Hair follicle dermal papilla cell (primary cell): ENCODE measurements around the gene TERF2IP. TPM values are rescaled to one million over a fixed set of nuclear protein-coding genes. Genes with fewer than 3 reads are reported as not detected.

Source experiments
- small RNA-seq: library from RNA; depleted of rRNA; stranded (forward); fragments of <200 nt; gene quantifications from one replicate; pipeline ENCODE3, GENCODE V24; 2012
- total RNA-seq: library from RNA; depleted of rRNA; stranded (reverse); fragments of >200 nt; gene quantifications from 2 replicates; pipeline ENCODE4 v1.2.3, GENCODE V29; 2012

Gene TERF2IP, protein sequence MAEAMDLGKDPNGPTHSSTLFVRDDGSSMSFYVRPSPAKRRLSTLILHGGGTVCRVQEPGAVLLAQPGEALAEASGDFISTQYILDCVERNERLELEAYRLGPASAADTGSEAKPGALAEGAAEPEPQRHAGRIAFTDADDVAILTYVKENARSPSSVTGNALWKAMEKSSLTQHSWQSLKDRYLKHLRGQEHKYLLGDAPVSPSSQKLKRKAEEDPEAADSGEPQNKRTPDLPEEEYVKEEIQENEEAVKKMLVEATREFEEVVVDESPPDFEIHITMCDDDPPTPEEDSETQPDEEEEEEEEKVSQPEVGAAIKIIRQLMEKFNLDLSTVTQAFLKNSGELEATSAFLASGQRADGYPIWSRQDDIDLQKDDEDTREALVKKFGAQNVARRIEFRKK
- total RNA-seq: 32.5 and 38.9 TPM in 2 replicates

DNA sequence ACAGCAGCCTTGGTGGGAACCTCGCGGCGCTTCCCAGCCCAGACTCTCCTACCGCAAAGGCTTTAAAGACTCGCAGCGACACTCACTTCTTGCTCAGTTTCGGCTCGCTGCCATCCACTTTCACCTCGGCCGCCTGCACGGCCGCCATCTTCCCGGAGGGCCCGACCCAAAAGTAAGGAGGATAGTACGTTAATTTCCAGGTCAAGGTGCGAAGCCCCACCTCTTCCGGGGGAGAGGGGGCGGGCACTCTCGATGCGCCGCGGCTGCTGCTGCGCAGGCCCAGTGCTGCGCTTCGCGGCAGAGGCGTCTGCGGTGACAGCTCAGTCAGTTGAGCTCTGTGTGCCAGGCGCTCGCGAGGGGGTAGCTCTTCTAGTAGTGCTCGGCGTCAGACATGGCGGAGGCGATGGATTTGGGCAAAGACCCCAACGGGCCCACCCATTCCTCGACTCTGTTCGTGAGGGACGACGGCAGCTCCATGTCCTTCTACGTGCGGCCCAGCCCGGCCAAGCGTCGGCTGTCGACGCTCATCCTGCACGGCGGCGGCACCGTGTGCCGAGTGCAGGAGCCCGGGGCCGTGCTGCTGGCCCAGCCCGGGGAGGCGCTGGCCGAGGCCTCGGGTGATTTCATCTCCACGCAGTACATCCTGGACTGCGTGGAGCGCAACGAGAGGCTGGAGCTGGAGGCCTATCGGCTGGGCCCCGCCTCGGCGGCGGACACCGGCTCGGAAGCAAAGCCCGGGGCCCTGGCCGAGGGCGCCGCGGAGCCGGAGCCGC, at the start of gene TERF2IP, which contains the start of gene KARS1:
TSS of gene TERF2IP (plus strand) at position 282 of the 773 bp plus-strand sequence. CDS start at position 392, 110 bp downstream.
TSS of gene KARS1 (minus strand) at position 174 of the 773 bp plus-strand sequence. CDS start at position 148, 26 bp downstream.

DNA sequence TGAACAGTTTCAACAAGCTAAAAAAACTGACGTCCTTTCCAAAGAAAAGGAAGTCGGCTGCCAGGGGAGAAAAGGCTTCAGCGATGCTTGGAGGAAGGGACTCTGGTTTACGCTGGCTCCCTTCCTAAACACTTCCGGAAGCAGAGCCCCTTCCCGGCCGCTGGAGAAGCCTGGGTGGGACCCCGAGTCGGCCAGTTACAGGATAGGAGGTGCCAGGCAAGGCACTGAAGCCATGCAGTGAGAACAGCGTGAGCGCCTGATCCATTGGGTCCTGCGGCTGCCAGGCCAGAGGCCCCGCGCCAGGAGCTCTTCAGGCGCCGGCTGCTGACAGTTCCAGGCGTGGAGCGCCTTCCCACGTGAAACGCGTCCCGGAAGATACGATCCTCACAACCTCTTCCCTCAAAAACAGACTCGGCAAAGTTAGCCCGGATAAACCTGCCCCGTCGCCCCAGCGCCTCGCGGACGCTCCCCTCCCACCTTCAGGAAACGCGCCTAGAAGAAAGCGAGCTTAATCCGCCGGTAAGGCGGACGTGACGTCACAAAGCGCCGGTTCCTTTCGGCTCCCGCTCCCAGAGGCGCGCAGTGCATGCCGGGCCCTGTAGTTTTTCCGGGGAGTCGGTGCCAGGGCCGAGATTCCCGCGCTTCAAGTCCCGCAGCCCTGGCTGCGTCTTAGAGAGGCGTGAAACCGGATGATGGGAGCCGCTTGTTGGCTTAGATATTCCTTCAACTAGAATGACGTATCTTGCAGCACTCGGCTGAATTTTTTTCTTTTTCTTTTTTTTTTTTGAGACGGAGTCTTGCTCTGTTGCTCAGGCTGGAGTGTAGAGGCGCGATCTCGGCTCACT, 24.6 kb upstream of the TERF2IP start, which contains the start of gene ADAT1:
TSS of gene ADAT1 (minus strand) at position 521 of the 845 bp plus-strand sequence. CDS start 2,482 bp downstream, outside the sequence.

DNA sequence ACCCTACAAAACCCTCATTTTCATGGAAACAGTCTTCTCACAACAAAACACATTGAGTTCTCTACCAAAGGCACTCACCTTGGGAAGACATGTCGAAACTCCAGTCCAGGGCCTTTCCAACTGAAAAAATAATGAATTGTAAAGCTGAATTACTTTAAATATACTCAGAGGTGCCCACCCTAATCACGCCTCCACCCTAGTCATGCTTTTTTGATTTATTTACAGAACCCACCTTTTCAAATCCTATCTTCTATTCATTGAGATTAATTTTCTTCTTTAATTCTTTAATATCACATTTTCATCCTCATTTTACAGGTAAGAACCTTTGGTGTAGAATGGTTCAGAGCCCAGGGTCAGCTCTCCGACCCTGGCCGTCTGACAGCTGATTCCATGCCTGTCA, 29.3 kb downstream of the TERF2IP start, which contains the start of gene CPHXL2:
TSS of gene CPHXL2 (minus strand) at position 101 of the 400 bp plus-strand sequence. CDS start at position 91, 10 bp downstream.

DNA sequence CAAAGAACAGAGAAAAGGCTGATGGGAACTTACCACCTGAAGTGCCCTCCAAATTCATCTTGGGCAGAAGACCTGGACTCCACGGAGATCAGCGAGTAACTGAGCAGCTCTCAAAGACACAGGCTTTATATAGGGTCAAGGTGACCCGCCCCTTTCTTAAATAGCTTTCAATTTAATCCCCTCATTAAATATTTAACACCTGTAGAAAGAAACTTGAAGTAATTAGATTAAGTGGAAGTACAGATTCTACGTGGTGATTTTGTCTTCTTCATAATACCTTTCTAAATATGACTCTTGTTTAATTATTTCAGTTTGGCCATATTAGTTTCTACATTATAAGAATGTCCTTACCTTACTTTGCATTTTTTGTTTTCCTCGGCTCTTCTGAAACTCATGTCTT, 53.8 kb downstream of the TERF2IP start, which contains the start of gene DUXB:
TSS of gene DUXB (minus strand) at position 101 of the 400 bp plus-strand sequence. CDS start at position 58, 43 bp downstream.

Small RNA genes lying within 50 kb of the gene (small RNA-seq; reads per million reads assigned to genes)
- not detected for gene RN7SL520P

Other genes starting within 250 kb of the TERF2IP start
- gene CFDP1, start 214.3 kb upstream of the TERF2IP start, total RNA-seq: 29.1 and 32.0 TPM in 2 replicates
- gene TMEM170A, start 183.1 kb upstream of the TERF2IP start, total RNA-seq: 12.6 and 14.1 TPM in 2 replicates
- 0.73 and 1.3 TPM in 2 replicates for gene CHST6, start 152.3 kb upstream of the TERF2IP start, total RNA-seq
- 0.49 TPM in 1 of 2 replicates, not detected in the other for gene CHST5, start 111.7 kb upstream of the TERF2IP start, total RNA-seq
- gene TMEM231, start 91.5 kb upstream of the TERF2IP start, total RNA-seq: 15.3 and 16.2 TPM in 2 replicates
- gene GABARAPL2, start 81.4 kb upstream of the TERF2IP start, total RNA-seq: 27.3 and 34.5 TPM in 2 replicates
- 45.4 and 49.3 TPM in 2 replicates for gene ADAT1, start 24.5 kb upstream of the TERF2IP start, total RNA-seq
- 104 and 112 TPM in 2 replicates for gene KARS1, start 108 bp upstream of the TERF2IP start, total RNA-seq
- not detected in 2 replicates for gene CPHXL2, start 29.2 kb downstream of the TERF2IP start, total RNA-seq
- not detected in 2 replicates for gene DUXB, start 53.7 kb downstream of the TERF2IP start, total RNA-seq
- gene CPHXL, start 78.7 kb downstream of the TERF2IP start, total RNA-seq: not detected in 2 replicates